Peyer's patch (tissue), 4 donors: Measurements from ENCODE around the gene TES.

Experiments used
- CTCF ChIP-seq, 6 experiments: fragments of 450-650 bp in 4 of 6; fragments of 200-600 bp in 2 of 6; sonication (generic) in 1 of 6; IDR thresholded peaks; one replicate each; pipeline ENCODE4 v1.5.1; 2017 to 2019; ENCODE audit warnings: antibody characterized with exemption in 6 of 6, mild to moderate bottlenecking in 3 of 6, moderate library complexity in 1 of 6
- POLR2A ChIP-seq, 2 donors: fragments of 450-650 bp; IDR thresholded peaks; one replicate each; pipeline ENCODE4 v1.5.1; 2017; ENCODE audit warnings: antibody characterized with exemption in 2 of 2, mild to moderate bottlenecking in 2 of 2, moderate library complexity in 2 of 2

GRCh38 chr7:116187400-116187799, 22.9 kb upstream of the TES start:
- TF ChIP-seq POLR2A (IDR thresholded peaks at IDR 0.05) (no peak), CTCF (IDR thresholded peaks at IDR 0.05) (no peak)
